GM21526 (cell line): Measurements from ENCODE around the gene SEPTIN3.

Source experiments
- ATAC-seq: cut with Tn5 transposase; IDR thresholded peaks from one replicate; pipeline ENCODE4 v1.9.1; 2021; ENCODE audit warnings: moderate library complexity; ENCODE audit not compliant: unreplicated experiment, low FRiP score

SEPTIN3 gene

DNA sequence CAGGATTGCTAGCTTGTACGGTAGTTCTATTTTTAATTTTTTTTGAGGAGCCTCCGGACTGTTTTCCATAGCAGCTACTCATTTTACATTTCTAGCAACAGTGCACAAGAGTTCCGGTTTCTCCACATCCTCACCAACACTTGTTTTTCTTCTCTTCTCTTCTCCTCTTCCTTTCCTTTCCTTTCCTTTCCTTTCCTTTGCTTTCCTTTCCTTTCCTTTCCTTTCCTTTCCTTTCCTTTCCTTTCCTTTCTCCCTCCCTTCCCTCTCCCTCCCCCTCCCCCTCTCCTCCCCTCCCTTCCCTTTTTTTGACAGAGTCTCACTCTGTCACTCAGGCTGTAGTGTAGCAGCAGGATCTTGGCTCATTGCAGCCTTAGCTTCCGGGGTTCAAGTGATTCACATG, 38.7 kb downstream of the SEPTIN3 start:
- ATAC-seq = no peak

DNA sequence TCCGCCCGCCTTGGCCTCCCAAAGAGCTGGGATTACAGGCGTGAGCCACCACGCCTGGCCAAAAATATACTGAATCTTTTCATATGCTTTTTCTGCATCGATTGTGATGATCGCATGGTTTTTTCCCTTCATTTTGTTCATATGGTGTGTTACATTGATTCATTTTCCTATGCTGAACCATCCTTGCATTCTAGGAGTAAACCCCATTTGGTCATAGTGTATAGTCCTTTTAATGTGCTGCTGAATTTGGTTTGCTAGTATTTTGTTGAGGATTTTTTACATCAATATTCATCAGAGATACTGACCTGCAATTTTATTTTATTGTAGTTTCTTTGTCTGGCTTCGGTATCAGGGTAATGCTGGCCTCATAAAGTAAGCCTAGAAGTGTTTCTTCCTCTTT, 41.5 kb downstream of the SEPTIN3 start:
- ATAC-seq = no peak

GRCh38 chr22:42013385-42013784, 44.1 kb downstream of the SEPTIN3 start:
- no peak for ATAC-seq

GRCh38 chr22:42016111-42016510, 46.9 kb downstream of the SEPTIN3 start:
- ATAC-seq = no peak

- ATAC-seq = no peak
Observed at GRCh38 chr22:42018224-42018623, 49.0 kb downstream of the SEPTIN3 start.
